ENCODE results near the gene IAH1.

- no peak for TF ChIP-seq GATA3 (IDR thresholded peaks at IDR 0.05; ENCODE audit: low read depth, low read length)
- no peak for TF ChIP-seq GATA2 (IDR thresholded peaks at IDR 0.05; ENCODE audit: low read depth, low read length)
These were observed 3.1 kb upstream of the IAH1 start for GRCh38 chr2:9471206-9471605.
